ENCODE data around the gene FOXK1.

The FOXK1 gene

DNA sequence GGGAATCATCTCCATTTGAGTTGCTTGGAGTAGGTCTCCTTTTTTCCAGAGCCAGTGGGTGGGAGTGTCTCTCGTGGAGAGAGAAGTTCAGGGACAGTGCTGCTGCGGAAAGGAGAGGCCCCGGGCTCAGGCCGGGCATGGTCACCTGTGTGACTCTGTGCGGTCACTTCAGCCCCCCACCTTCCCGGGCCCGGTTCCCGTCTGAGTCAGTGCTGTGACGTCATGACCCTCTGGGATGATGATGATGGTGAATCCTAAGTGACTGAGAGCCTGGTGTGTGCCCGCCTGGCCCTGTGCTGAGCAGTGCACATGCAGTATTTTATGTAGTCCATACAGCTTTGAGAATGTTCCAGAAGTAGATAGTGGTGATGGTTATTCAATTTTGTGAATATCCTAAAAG lies 60.8 kb downstream of the FOXK1 start:
- in situ Hi-C loops (cut with MboI; ENCODE audit: low sequenced_read_pairs) = no loop called here

GRCh38 chr7:4744391-4745264 lies 62.5 kb downstream of the FOXK1 start:
- in situ Hi-C loops (cut with MboI; ENCODE audit: low sequenced_read_pairs) = no loop called here

- in situ Hi-C loops (cut with MboI; ENCODE audit: low sequenced_read_pairs) = no loop called here
Observed at GRCh38 chr7:4745265-4745919, 63.3 kb downstream of the FOXK1 start.

DNA sequence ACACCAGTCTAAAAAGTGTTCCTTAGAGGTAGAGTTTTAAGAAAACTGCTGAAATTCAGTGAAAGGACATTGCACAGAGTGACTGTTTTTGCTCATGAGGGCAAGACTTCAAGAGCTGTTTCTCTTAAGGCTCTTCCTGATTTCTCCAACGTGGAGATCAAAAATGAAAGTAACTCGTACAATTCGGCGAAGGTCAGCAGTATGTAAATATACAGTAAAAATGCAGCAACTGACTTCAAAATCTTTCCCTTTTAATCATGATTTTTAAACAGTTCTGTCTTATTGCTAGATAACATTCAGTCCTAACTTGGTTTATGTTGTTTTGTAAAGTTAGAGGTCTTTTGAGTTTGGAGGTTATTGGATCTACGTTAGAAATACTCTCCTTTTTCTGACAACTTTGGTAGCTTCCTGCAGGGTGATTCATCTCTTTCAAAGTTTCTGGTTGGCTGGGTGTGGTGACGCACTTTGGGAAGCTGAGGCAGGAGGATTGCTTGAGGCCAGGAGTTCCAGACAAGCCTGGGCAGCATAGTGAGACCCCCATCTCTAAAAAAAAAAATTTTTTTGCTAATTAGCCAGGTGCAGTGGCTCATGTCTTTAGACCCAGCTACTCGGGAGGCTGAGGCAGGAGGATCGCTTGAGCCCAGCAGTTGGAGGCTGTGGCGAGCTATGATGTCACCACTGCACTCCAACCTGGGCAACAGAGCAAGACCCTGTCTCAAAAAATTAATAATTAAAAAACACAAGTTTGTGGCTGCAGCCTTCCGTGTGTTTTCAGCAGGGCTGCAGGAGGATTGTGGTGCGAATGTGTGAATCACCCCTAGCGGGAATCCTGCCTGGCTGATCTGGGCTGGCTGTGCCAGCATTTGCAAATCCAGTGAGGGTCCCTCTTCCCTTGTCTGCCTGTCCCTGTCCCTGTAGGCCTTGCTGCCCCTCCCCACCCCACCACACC lies 64.2 kb downstream of the FOXK1 start:
- in situ Hi-C loops (cut with MboI; ENCODE audit: low sequenced_read_pairs) = no loop called here

DNA sequence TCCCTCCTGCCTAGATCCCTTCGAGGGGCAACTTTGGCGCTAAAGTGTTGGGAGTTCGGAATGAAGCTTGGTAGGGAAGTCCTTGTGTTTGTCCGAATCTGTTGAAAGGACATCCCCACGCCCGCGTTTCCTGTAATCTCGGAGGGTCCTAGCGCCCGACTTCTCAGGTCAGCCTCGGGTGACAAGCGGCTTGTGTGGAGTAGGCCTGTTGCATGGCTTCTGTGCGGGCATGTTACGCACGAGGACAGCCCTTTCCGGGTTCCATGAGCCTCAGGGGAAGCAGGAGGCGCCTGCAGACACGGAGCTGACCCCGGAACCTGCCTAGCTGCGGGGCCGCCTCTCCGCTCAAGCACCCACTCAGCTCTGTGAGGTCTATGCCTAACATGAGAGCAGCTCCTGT lies 64.9 kb downstream of the FOXK1 start:
- in situ Hi-C loops (cut with MboI; ENCODE audit: low sequenced_read_pairs) = no loop called here

GRCh38 chr7:4747746-4748145 lies 65.7 kb downstream of the FOXK1 start:
- in situ Hi-C loops (cut with MboI; ENCODE audit: low sequenced_read_pairs) = no loop called here

GRCh38 chr7:4748231-4748681 lies 66.2 kb downstream of the FOXK1 start:
- in situ Hi-C loops (cut with MboI; ENCODE audit: low sequenced_read_pairs) = no loop called here

DNA sequence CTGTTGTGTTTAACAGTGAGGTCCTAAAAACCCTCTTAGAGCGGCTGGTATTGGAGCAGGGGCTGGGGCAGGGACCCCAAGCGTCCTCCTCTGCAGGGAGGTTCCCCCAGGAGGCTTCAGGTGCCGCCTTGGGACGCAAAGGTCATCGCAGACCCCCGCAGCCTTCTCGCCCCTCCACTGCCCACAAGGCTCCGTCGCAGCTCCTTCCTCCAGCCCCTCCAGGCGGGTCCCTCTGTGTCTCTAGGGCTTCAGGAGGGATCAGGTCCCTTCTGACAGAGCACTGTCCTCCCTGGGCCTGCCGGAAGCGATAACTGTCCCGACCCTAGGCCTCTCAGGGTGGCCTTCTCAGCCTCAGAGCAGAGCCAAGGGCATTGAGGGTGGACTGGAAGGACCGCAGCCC lies 67.3 kb downstream of the FOXK1 start:
- in situ Hi-C loops (cut with MboI; ENCODE audit: low sequenced_read_pairs) = no loop called here

- in situ Hi-C loops (cut with MboI; ENCODE audit: low sequenced_read_pairs) = no loop called here
Observed at GRCh38 chr7:4749798-4750197, 67.7 kb downstream of the FOXK1 start.

GRCh38 chr7:4751398-4751947 lies 69.4 kb downstream of the FOXK1 start:
- in situ Hi-C loops (cut with MboI; ENCODE audit: low sequenced_read_pairs) = no loop called here

- in situ Hi-C loops (cut with MboI; ENCODE audit: low sequenced_read_pairs) = no loop called here
Observed at GRCh38 chr7:4753598-4754432, 71.7 kb downstream of the FOXK1 start.

DNA sequence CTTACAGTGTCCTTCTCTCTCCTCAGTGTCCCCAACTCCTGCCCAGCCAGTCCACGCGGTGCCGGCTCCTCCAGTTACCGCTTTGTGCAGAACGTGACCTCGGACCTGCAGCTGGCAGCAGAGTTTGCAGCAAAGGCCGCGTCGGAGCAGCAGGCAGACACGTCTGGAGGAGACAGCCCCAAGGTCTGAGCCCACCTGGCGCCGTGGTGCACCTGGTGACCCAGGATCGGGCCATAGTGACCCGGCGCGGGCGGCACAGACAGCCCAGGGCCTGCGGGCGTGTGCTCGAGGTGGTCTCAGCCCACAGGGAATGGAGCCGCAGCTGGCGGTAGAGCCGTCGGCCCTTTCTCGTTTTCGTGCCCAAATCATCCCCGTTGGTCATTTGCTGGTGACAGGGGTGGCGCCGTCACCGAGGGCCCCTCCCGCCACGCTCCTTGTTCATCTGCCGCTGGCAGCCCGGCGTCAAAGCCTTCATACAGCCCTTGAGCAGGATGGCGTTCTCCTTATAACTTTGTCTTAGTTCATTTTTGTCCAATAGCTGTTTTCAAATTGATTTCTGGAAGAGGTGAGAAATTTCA lies 72.4 kb downstream of the FOXK1 start:
- in situ Hi-C loops (cut with MboI; ENCODE audit: low sequenced_read_pairs) = no loop called here

- in situ Hi-C loops (cut with MboI; ENCODE audit: low sequenced_read_pairs) = no loop called here
Observed at GRCh38 chr7:4755045-4755444, 73.0 kb downstream of the FOXK1 start.

DNA sequence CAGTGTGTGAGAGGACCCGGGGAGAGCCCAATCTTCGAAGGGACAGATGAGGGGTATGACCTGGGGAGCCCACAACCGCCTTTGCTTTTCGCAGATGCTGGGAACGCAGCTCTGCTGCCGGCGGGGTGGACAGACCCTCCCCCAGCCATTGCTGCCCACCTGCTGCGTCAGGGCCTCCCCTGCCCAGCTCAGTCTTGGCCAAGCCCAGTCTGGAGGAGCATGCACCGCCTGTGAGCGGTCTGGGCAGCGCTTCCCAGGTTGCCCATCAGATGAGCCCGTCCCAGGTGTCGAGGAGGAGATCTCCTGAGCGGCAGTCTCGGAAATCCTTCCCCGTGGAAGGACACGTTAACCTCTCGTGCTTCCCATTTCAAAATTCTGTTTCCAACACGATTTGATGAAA lies 76.0 kb downstream of the FOXK1 start:
- in situ Hi-C loops (cut with MboI; ENCODE audit: low sequenced_read_pairs) = no loop called here

DNA sequence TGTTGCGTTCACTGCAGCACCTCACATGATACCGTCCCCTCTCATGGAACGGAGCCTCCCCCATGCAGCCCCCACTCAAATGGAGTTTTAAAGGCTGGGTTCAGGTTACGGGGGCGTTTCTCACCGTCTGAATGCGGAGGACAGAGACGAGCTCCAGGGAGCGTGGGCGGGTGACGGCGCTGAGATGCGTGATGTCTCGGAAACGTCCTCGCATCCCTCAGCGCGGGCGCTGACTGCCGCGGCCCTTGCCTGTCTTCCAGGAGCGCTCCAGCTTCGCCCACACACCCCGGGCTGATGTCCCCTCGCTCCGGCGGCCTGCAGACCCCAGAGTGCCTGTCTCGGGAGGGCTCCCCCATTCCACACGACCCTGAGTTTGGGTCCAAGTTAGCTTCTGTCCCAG lies 76.7 kb downstream of the FOXK1 start:
- in situ Hi-C loops (cut with MboI; ENCODE audit: low sequenced_read_pairs) = no loop called here

GRCh38 chr7:4759211-4759610 lies 77.1 kb downstream of the FOXK1 start:
- in situ Hi-C loops (cut with MboI; ENCODE audit: low sequenced_read_pairs) = no loop called here

- in situ Hi-C loops (cut with MboI; ENCODE audit: low sequenced_read_pairs) = no loop called here
Observed at GRCh38 chr7:4760952-4761351, 78.9 kb downstream of the FOXK1 start.

GRCh38 chr7:4762121-4763055 lies 80.3 kb downstream of the FOXK1 start:
- in situ Hi-C loops (cut with MboI; ENCODE audit: low sequenced_read_pairs) = no loop called here
